ENCODE data around the gene KANK4.
"Not testable (repeated sequence)": the region's sequence is repeated elsewhere in the genome, so short reads cannot be mapped to it uniquely, and the experiment has no call there.

KANK4 gene

GRCh38 chr1:62222321-62222720, 96.9 kb downstream of the KANK4 start:
- TF ChIP-seq TCF4 (CRISPR knock-in tag; IDR thresholded peaks at IDR 0.05; ENCODE audit: borderline replicate concordance) (no peak), ZFP3 (CRISPR knock-in tag; IDR thresholded peaks at IDR 0.05) (no peak), BACH2 (CRISPR knock-in tag; IDR thresholded peaks at IDR 0.05; ENCODE audit: borderline replicate concordance) (no peak), TSHZ2 (CRISPR knock-in tag; IDR thresholded peaks at IDR 0.05) (no peak), CSDC2 (CRISPR knock-in tag; IDR thresholded peaks at IDR 0.05) (no peak), CREB5 (CRISPR knock-in tag; IDR thresholded peaks at IDR 0.05; ENCODE audit: low read depth) (no peak), ZNF8 (CRISPR knock-in tag; IDR thresholded peaks at IDR 0.05) (no peak), GLIS3 (CRISPR knock-in tag; IDR thresholded peaks at IDR 0.05) (no peak), OSR1 (CRISPR knock-in tag; IDR thresholded peaks at IDR 0.05) (no peak), POU6F1 (CRISPR knock-in tag; IDR thresholded peaks at IDR 0.05; ENCODE audit: borderline replicate concordance, low read depth) (no peak), PPARA (CRISPR knock-in tag; IDR thresholded peaks at IDR 0.05; ENCODE audit: borderline replicate concordance) (no peak)
- ATAC-seq, result no peak

- TF ChIP-seq BACH2 (CRISPR knock-in tag; IDR thresholded peaks at IDR 0.05; ENCODE audit: borderline replicate concordance) (no peak), ISL1 (CRISPR knock-in tag; IDR thresholded peaks at IDR 0.05) (no peak), ARNTL (CRISPR knock-in tag; IDR thresholded peaks at IDR 0.05; ENCODE audit: borderline replicate concordance, low read depth) (no peak), ZFP30 (CRISPR knock-in tag; IDR thresholded peaks at IDR 0.05) (no peak), ESRRG (CRISPR knock-in tag; IDR thresholded peaks at IDR 0.05) (no peak), RARB (CRISPR knock-in tag; IDR thresholded peaks at IDR 0.05) (no peak), CSDC2 (CRISPR knock-in tag; IDR thresholded peaks at IDR 0.05) (no peak), POU6F1 (CRISPR knock-in tag; IDR thresholded peaks at IDR 0.05; ENCODE audit: borderline replicate concordance, low read depth) (no peak)
- TF ChIP-seq, protein P1, sequence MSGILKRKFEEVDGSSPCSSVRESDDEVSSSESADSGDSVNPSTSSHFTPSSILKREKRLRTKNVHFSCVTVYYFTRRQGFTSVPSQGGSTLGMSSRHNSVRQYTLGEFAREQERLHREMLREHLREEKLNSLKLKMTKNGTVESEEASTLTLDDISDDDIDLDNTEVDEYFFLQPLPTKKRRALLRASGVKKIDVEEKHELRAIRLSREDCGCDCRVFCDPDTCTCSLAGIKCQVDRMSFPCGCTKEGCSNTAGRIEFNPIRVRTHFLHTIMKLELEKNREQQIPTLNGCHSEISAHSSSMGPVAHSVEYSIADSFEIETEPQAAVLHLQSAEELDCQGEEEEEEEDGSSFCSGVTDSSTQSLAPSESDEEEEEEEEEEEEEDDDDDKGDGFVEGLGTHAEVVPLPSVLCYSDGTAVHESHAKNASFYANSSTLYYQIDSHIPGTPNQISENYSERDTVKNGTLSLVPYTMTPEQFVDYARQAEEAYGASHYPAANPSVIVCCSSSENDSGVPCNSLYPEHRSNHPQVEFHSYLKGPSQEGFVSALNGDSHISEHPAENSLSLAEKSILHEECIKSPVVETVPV (CRISPR knock-in tag; IDR thresholded peaks at IDR 0.05), result no peak
- ATAC-seq, result no peak
Observed at GRCh38 chr1:62221171-62221570, 98.1 kb downstream of the KANK4 start.

DNA sequence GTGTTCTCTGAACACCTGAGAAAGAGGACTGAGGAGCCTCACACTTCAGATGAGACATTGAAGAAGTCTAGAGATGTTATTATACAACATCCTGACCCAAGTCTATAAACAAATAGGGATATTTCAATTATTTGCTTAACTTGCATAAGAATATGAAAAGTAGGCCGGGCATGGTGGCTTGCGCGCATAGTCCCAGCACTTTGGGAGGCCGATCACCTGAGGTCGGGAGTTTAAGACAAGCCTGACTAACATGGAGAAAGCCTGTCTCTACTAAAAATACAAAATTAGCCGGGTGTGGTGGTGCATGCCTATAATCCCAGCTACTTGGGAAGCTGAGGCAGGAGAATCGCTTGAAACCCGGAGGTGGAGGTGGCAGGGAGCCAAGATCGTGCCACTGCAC, 98.8 kb downstream of the KANK4 start:
- ATAC-seq, result not testable (repeated sequence)

DNA sequence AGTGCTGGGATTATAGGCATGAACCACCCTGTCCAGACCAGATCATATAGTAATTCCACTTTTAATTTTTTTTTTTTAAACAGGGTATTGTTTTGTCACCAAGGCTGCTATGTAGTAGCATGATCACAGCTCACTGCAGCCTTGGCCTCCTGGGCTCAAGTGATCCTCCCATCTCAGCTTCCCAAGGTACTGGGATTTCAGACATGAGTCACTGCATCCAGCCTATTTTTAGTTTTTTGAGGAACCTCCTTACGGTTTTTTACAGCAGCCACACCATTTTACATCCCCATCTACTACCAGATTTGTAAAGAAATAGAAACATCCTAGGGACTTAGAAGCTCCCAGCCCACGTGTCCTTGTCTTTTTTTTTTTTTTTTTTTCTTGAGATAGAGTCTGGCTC, 100.6 kb downstream of the KANK4 start:
- ATAC-seq, result no peak
- no peak for TF ChIP-seq PPARA (CRISPR knock-in tag; IDR thresholded peaks at IDR 0.05; ENCODE audit: borderline replicate concordance)
- no peak for TF ChIP-seq OSR1 (CRISPR knock-in tag; IDR thresholded peaks at IDR 0.05)
- TF ChIP-seq ZNF70 (CRISPR knock-in tag; IDR thresholded peaks at IDR 0.05), result no peak
- no peak for TF ChIP-seq ISL1 (CRISPR knock-in tag; IDR thresholded peaks at IDR 0.05)
- TF ChIP-seq RARB (CRISPR knock-in tag; IDR thresholded peaks at IDR 0.05), result no peak
- no peak for TF ChIP-seq TCF4 (CRISPR knock-in tag; IDR thresholded peaks at IDR 0.05; ENCODE audit: borderline replicate concordance)
- no peak for TF ChIP-seq TOX (CRISPR knock-in tag; IDR thresholded peaks at IDR 0.05; ENCODE audit: borderline replicate concordance)
- TF ChIP-seq, protein P1 (CRISPR knock-in tag; IDR thresholded peaks at IDR 0.05), result no peak
- TF ChIP-seq CSDC2 (CRISPR knock-in tag; IDR thresholded peaks at IDR 0.05), result no peak
- TF ChIP-seq, protein P2, sequence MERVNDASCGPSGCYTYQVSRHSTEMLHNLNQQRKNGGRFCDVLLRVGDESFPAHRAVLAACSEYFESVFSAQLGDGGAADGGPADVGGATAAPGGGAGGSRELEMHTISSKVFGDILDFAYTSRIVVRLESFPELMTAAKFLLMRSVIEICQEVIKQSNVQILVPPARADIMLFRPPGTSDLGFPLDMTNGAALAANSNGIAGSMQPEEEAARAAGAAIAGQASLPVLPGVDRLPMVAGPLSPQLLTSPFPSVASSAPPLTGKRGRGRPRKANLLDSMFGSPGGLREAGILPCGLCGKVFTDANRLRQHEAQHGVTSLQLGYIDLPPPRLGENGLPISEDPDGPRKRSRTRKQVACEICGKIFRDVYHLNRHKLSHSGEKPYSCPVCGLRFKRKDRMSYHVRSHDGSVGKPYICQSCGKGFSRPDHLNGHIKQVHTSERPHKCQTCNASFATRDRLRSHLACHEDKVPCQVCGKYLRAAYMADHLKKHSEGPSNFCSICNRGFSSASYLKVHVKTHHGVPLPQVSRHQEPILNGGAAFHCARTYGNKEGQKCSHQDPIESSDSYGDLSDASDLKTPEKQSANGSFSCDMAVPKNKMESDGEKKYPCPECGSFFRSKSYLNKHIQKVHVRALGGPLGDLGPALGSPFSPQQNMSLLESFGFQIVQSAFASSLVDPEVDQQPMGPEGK (CRISPR knock-in tag; IDR thresholded peaks at IDR 0.05; ENCODE audit: borderline replicate concordance), result no peak
- no peak for TF ChIP-seq ZNF565 (CRISPR knock-in tag; conservative IDR thresholded peaks at IDR 0.05; ENCODE audit: low read depth)
- no peak for TF ChIP-seq ZC3H10 (CRISPR knock-in tag; IDR thresholded peaks at IDR 0.05)
- TF ChIP-seq ZNF8 (CRISPR knock-in tag; IDR thresholded peaks at IDR 0.05), result no peak
- TF ChIP-seq BACH2 (CRISPR knock-in tag; IDR thresholded peaks at IDR 0.05; ENCODE audit: borderline replicate concordance), result no peak
- no peak for TF ChIP-seq ARNTL (CRISPR knock-in tag; IDR thresholded peaks at IDR 0.05; ENCODE audit: borderline replicate concordance, low read depth)
